Activated CD4-positive, alpha-beta T cell treated with anti-CD3 and anti-CD28 coated beads, Interleukin-2, Interleukin-6, amounts not matched to agents 100 ng/mL and 50 ng/mL, durations not matched to agents 16 hours and 8 hours (primary cell): ENCODE data around the gene CHST12.
A peak's percentile ranks its signal among the peaks of the same experiment; 100 is the strongest.
"Not testable (repeated sequence)": the region's sequence is repeated elsewhere in the genome, so short reads cannot be mapped to it uniquely, and the experiment has no call there.

Source experiments
- DNase-seq: peaks from one replicate; pipeline ENCODE4 v3.0.0-alpha.2; 2020

CHST12 gene

GRCh38 chr7:2437537-2438148 lies 34.2 kb downstream of the CHST12 start:
- no peak for DNase-seq

GRCh38 chr7:2438186-2438585 lies 34.8 kb downstream of the CHST12 start:
- DNase-seq: no peak

GRCh38 chr7:2438775-2439174 lies 35.4 kb downstream of the CHST12 start:
- no peak for DNase-seq

- no peak for DNase-seq
These were observed 37.3 kb downstream of the CHST12 start for GRCh38 chr7:2440608-2441245.

- DNase-seq: no peak
These were observed 38.1 kb downstream of the CHST12 start for GRCh38 chr7:2441430-2442058.

GRCh38 chr7:2443491-2443890 lies 40.1 kb downstream of the CHST12 start:
- no peak for DNase-seq

- DNase-seq: no peak
These were observed 41.1 kb downstream of the CHST12 start for GRCh38 chr7:2444476-2444875.

- DNase-seq: no peak
These were observed 41.6 kb downstream of the CHST12 start for GRCh38 chr7:2445047-2445446.

GRCh38 chr7:2445898-2446555 lies 42.6 kb downstream of the CHST12 start:
- DNase-seq: no peak

- no peak for DNase-seq
These were observed 43.3 kb downstream of the CHST12 start for GRCh38 chr7:2446676-2447075.

GRCh38 chr7:2450198-2451107 lies 47.0 kb downstream of the CHST12 start:
- no peak for DNase-seq

- DNase-seq: peak; percentile 86
These were observed 48.0 kb downstream of the CHST12 start for GRCh38 chr7:2451171-2452073.

GRCh38 chr7:2452074-2452507 lies 48.7 kb downstream of the CHST12 start:
- no peak for DNase-seq

GRCh38 chr7:2452643-2453270 lies 49.3 kb downstream of the CHST12 start:
- no peak for DNase-seq

GRCh38 chr7:2453849-2454248 lies 50.4 kb downstream of the CHST12 start:
- DNase-seq: not testable (repeated sequence)

GRCh38 chr7:2459674-2460073 lies 56.3 kb downstream of the CHST12 start:
- no peak for DNase-seq

GRCh38 chr7:2460188-2460587 lies 56.8 kb downstream of the CHST12 start:
- DNase-seq: no peak

- DNase-seq: no peak
These were observed 57.2 kb downstream of the CHST12 start for GRCh38 chr7:2460641-2461040.

- no peak for DNase-seq
These were observed 58.0 kb downstream of the CHST12 start for GRCh38 chr7:2461268-2462026.

- no peak for DNase-seq
These were observed 59.3 kb downstream of the CHST12 start for GRCh38 chr7:2462731-2463130.
